Endothelial cell of umbilical vein (primary cell): ENCODE results near the gene NDUFV1. TPM values are rescaled to one million over a fixed set of nuclear protein-coding genes. Genes with fewer than 3 reads are reported as not detected.

Experiments used
- BruUV-seq: library from RNA; stranded (reverse); fragments of 400-500 nt; replicated peaks from 2 replicates; lab custom pipeline; 2021; lab: Mats Ljungman, UMichigan
- CTCF ChIA-PET: fragments of 300-600, 350-600 bp; sonication (Branson Sonifier 250); formaldehyde crosslinking; loops from one replicate; lab custom pipeline; 2021; ENCODE audit warnings: antibody characterized with exemption, inconsistent platforms; lab: Charles Lee
- POLR2A ChIA-PET: fragments of 300-600, 350-600 bp; sonication (Branson Sonifier 250); formaldehyde crosslinking; loops from one replicate; lab custom pipeline; 2021; ENCODE audit warnings: antibody characterized with exemption, inconsistent platforms; lab: Charles Lee
- DNase-seq: peaks from one replicate; pipeline ENCODE4 v3.0.0-alpha.2; 2011; ENCODE audit warnings: low read depth, low spot score
- FAIRE-seq: peaks from 2 replicates; lab custom pipeline; 2011; peaks lifted over from hg19 to GRCh38; lab: Jason Lieb, UNC
- H2AFZ ChIP-seq: 2 replicates; pipeline ENCODE4 v1.6.0; 2012; ENCODE audit warnings: low read depth, low read length, control low read depth, inconsistent platforms
- H3K27ac ChIP-seq: 2 replicates; pipeline ENCODE4 v1.5.1; 2011; ENCODE audit warnings: low read depth, mild to moderate bottlenecking, control low read depth, low read length, moderate library complexity; ENCODE audit not compliant: insufficient read depth
- H3K27me3 ChIP-seq, 2 experiments: 2 replicates each; pipeline versions ENCODE4 v1.6.0 to v1.6.1; 2011; ENCODE audit warnings: low read length in 2 of 2, mixed read lengths in 1 of 2; ENCODE audit not compliant: control insufficient read depth in 2 of 2, insufficient read depth in 2 of 2
- H3K36me3 ChIP-seq, 2 experiments: 2 replicates in 1 of 2; 3 replicates in 1 of 2; pipeline ENCODE4 v1.5.1; 2011; ENCODE audit warnings: low read length in 2 of 2, mild to moderate bottlenecking in 1 of 2, moderate library complexity in 1 of 2; ENCODE audit not compliant: control insufficient read depth in 2 of 2, insufficient read depth in 2 of 2; ENCODE audit errors: extremely low read depth in 1 of 2
- H3K4me1 ChIP-seq: 3 replicates; pipeline ENCODE4 v1.5.1; 2011; ENCODE audit warnings: mild to moderate bottlenecking, low read length; ENCODE audit not compliant: control insufficient read depth, insufficient read depth; ENCODE audit errors: extremely low read depth
- H3K4me2 ChIP-seq: 2 replicates; pipeline ENCODE4 v1.6.1; 2011; ENCODE audit warnings: low read length, control low read depth, mixed read lengths; ENCODE audit not compliant: insufficient read depth
- H3K4me3 ChIP-seq, 3 experiments: fragments of 200-600 bp in 1 of 3; sonication (generic), shearing (Covaris generic) in 1 of 3; replicated peaks in 1 of 3; 2 replicates each; pipeline ENCODE4 v1.5.1; 2011 to 2016; ENCODE audit warnings: control low read depth in 3 of 3, low read length in 3 of 3, mild to moderate bottlenecking in 2 of 3, inconsistent platforms in 1 of 3, low read depth in 1 of 3, moderate library complexity in 1 of 3; ENCODE audit not compliant: insufficient read depth in 1 of 3
- H3K79me2 ChIP-seq: 2 replicates; pipeline ENCODE4 v1.6.0; 2012; ENCODE audit warnings: low read length, inconsistent platforms; ENCODE audit not compliant: control insufficient read depth, insufficient read depth
- H3K9ac ChIP-seq: replicated peaks from 2 replicates; pipeline ENCODE3; 2011; ENCODE audit warnings: low read length, control low read depth; ENCODE audit not compliant: insufficient read depth; ENCODE audit errors: extremely low read depth
- H3K9me1 ChIP-seq: replicated peaks from 3 replicates; pipeline ENCODE4 v1.6.0; 2011; ENCODE audit warnings: mild to moderate bottlenecking, low read length; ENCODE audit not compliant: control insufficient read depth, insufficient read depth; ENCODE audit errors: extremely low read depth
- H3K9me3 ChIP-seq: replicated peaks from 2 replicates; pipeline ENCODE4 v1.5.1; 2012; ENCODE audit warnings: low read length, inconsistent platforms; ENCODE audit not compliant: control insufficient read depth, insufficient read depth
- H4K20me1 ChIP-seq: replicated peaks from 2 replicates; pipeline ENCODE3; 2011; ENCODE audit warnings: mild to moderate bottlenecking, low read length; ENCODE audit not compliant: control insufficient read depth, insufficient read depth; ENCODE audit errors: extremely low read depth
- EZH2 ChIP-seq: IDR thresholded peaks from 2 replicates; pipeline ENCODE4 v1.6.1; 2012; ENCODE audit warnings: borderline replicate concordance, low read depth, mild to moderate bottlenecking, moderate library complexity, low read length, inconsistent platforms; ENCODE audit not compliant: severe bottlenecking
- GATA2 ChIP-seq: IDR thresholded peaks from 2 replicates; pipeline ENCODE4 v1.7.0; 2011; ENCODE audit warnings: low read depth, mild to moderate bottlenecking, moderate library complexity, mixed read lengths, low read length; ENCODE audit not compliant: insufficient read length, insufficient read depth
- MAX ChIP-seq: IDR thresholded peaks from 2 replicates; pipeline ENCODE4 v1.6.1; 2011; ENCODE audit not compliant: insufficient read depth, insufficient read length
- POLR2A ChIP-seq: IDR thresholded peaks from 2 replicates; pipeline ENCODE4 v1.6.1; 2012; ENCODE audit warnings: low read depth, mild to moderate bottlenecking, control low read depth, low read length
- POLR2AphosphoS5 ChIP-seq: IDR thresholded peaks from 2 replicates; pipeline ENCODE4 v1.6.1; 2012; ENCODE audit warnings: low read depth, mild to moderate bottlenecking, control low read depth, low read length, moderate library complexity; ENCODE audit not compliant: insufficient read depth
- dilution Hi-C: fragments of 300-500 bp; cut with MboI; formaldehyde crosslinking; loops from one replicate; pipeline ENCODE4 v1.15.0; 2019; ENCODE audit warnings: low sequenced_read_pairs; ENCODE audit not compliant: extremely low pct_ligation_motif_present
- intact Hi-C: fragments of 100-400 bp; cut with micrococcal nuclease; formaldehyde crosslinking; loops from one replicate; pipeline ENCODE4 v1.10.0; 2022
- polyA plus RNA-seq, 4 experiments: library from polyadenylated mRNA; depleted of rRNA in 3 of 4; stranded (reverse) in 3 of 4; unstranded in 1 of 4; fragments of >200 nt; gene quantifications; 2 replicates each; pipeline versions ENCODE4 v1.2.1 to v1.2.3, GENCODE V29; 2011 to 2012; ENCODE audit warnings: missing spikeins in 1 of 4
- total RNA-seq: library from RNA; stranded (reverse); gene quantifications from 2 replicates; pipeline ENCODE4 v1.2.3, GENCODE V29; 2021
- TF ChIP-seq, protein P1 (sequence below), 2 donors: IDR thresholded peaks; 1 replicate in 1 of 2; 2 replicates in 1 of 2; pipeline ENCODE4 v1.5.1; 2011; ENCODE audit warnings: low read length in 2 of 2, mild to moderate bottlenecking in 2 of 2, moderate library complexity in 2 of 2, control low read depth in 1 of 2, inconsistent platforms in 1 of 2, low read depth in 1 of 2; ENCODE audit not compliant: insufficient read depth in 1 of 2; ENCODE audit errors: extremely low read depth in 1 of 2

Gene NDUFV1
- total and polyA plus RNA-seq, 2 donors (not counting 3 experiments of a cell fraction or from before 2014, with no cell fraction given) = 191 to 203 TPM

DNA sequence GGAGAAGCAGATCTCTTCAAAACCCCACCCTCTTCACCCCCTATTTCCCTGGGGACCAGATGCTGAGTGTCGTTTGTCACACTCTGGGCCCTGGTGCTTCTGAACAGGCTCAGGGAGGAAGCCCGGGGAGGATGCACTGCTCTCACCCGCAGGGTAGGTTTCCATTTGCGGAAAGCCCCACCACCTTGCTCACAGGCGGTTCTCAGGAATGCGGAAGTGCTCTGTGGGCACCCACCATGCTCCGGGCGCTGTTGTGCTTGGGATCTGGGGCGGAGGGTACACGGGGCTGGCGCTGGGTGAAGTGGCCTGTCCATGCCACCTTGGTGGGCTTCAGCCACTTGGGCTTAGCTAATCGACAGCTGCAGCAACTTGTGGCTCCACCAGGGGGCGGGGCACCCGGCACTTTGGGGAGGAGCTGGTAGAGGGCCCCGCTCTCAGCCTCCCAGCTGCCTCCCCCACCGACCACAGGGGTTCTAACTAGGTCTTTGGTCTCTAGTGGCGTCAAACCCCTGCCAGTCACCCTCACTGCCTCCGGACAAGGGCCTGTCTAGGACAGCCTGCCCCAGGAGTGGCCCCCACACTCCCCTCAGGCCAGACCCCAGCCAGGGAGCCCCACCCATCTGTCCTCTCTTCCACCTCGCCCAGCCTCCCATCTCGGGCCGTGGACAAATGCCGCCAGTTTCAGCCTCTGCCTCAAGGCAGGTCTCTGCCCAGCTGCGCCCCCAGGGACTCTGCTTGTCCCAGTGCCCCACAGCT, 7.4 kb downstream of the NDUFV1 start:
- Histone ChIP-seq H3K4me3 (no peak overlapping the region), H3K4me1 (no peaks in the 10 kb centered on the region), H3K4me2 (no peak overlapping the region), H2AFZ (no peak overlapping the region), H4K20me1 (no peaks in the 10 kb centered on the region), H3K27ac (no peak overlapping the region), H3K36me3 (peaks cover 3 to 19% of the 10 kb centered on the region in 2 experiments), H3K9me1 (no peaks in the 10 kb centered on the region), H3K9ac (no peak overlapping the region), H3K27me3 (peaks cover 14 to 21% of the 10 kb centered on the region in 2 experiments), H3K79me2 (no peaks in the 10 kb centered on the region), H3K9me3 (no peaks in the 10 kb centered on the region)
- intact Hi-C loops (no loop called here), dilution Hi-C loops (no loop called here)
- peak; percentile 28 for TF ChIP-seq POLR2AphosphoS5
- TF ChIP-seq GATA2 = no peak
- TF ChIP-seq, protein P1, sequence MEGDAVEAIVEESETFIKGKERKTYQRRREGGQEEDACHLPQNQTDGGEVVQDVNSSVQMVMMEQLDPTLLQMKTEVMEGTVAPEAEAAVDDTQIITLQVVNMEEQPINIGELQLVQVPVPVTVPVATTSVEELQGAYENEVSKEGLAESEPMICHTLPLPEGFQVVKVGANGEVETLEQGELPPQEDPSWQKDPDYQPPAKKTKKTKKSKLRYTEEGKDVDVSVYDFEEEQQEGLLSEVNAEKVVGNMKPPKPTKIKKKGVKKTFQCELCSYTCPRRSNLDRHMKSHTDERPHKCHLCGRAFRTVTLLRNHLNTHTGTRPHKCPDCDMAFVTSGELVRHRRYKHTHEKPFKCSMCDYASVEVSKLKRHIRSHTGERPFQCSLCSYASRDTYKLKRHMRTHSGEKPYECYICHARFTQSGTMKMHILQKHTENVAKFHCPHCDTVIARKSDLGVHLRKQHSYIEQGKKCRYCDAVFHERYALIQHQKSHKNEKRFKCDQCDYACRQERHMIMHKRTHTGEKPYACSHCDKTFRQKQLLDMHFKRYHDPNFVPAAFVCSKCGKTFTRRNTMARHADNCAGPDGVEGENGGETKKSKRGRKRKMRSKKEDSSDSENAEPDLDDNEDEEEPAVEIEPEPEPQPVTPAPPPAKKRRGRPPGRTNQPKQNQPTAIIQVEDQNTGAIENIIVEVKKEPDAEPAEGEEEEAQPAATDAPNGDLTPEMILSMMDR (IDR thresholded peaks at IDR 0.05; ENCODE audit: extremely low read depth in 1 of 2, insufficient read depth in 1 of 2, low read depth in 1 of 2, low read length in 2 of 2) = peak; percentile 63 to 92
- TF ChIP-seq MAX = no peak
- TF ChIP-seq POLR2A = no peak
- no peak for TF ChIP-seq EZH2
- BruUV-seq = no TSS peak
- FAIRE-seq (no peak), DNase-seq (peak; percentile 25)
- ChIA-PET POLR2A (no interaction called here), CTCF (interaction anchor here (0.6 to 6.8 kb wide), 19 partner anchors 10 to 163 kb away, joined by 3 to 98 read pairs (median 4); partner anchors contain the start of genes ACY3, GSTP1 and NUDT8)
